T-helper 1 cell treated with Interleukin-12 subunit alpha and Interleukin-12 subunit beta and Interleukin-4 antibody, amounts not matched to agents 30 μg/mL and 1 μg/mL, for 36 hours (primary cell): ENCODE data around the gene PPP2R5A.

Source experiments
- H3K27ac Mint-ChIP-seq: one replicate; pipeline ENCODE4 v1.8.0; 2021; ENCODE audit warnings: mild to moderate bottlenecking, mixed read lengths
- H3K27me3 Mint-ChIP-seq: one replicate; pipeline ENCODE4 v1.8.0; 2021; ENCODE audit warnings: low read depth, mixed read lengths
- H3K36me3 Mint-ChIP-seq: one replicate; pipeline ENCODE4 v1.8.0; 2021; ENCODE audit warnings: low read depth, mixed read lengths
- H3K4me1 Mint-ChIP-seq: one replicate; pipeline ENCODE4 v1.8.0; 2021; ENCODE audit warnings: low read depth, mixed read lengths
- H3K4me3 Mint-ChIP-seq: one replicate; pipeline ENCODE4 v1.8.0; 2021; ENCODE audit warnings: mild to moderate bottlenecking, moderate library complexity, mixed read lengths
- H3K9me3 Mint-ChIP-seq: one replicate; pipeline ENCODE4 v1.8.0; 2021; ENCODE audit warnings: mixed read lengths

The PPP2R5A gene

GRCh38 chr1:212256369-212256768 lies 28.8 kb upstream of the PPP2R5A start:
- no peaks in the 10 kb centered on the region for H3K9me3 Mint-ChIP-seq
- H3K4me1 Mint-ChIP-seq = peaks cover 45% of the 10 kb centered on the region
- H3K4me3 Mint-ChIP-seq = peak overlapping the region; percentile 59
- peaks cover 5% of the 10 kb centered on the region for H3K36me3 Mint-ChIP-seq
- H3K27ac Mint-ChIP-seq = peak overlapping the region; percentile 81
- no peaks in the 10 kb centered on the region for H3K27me3 Mint-ChIP-seq

GRCh38 chr1:212257157-212257556 lies 28.1 kb upstream of the PPP2R5A start:
- no peaks in the 10 kb centered on the region for H3K27me3 Mint-ChIP-seq
- peaks cover 48% of the 10 kb centered on the region for H3K4me1 Mint-ChIP-seq
- H3K36me3 Mint-ChIP-seq = peaks cover 5% of the 10 kb centered on the region
- no peak overlapping the region for H3K27ac Mint-ChIP-seq
- no peak overlapping the region for H3K4me3 Mint-ChIP-seq
- H3K9me3 Mint-ChIP-seq = no peaks in the 10 kb centered on the region

- peaks cover 5% of the 10 kb centered on the region for H3K36me3 Mint-ChIP-seq
- no peak overlapping the region for H3K27ac Mint-ChIP-seq
- H3K4me1 Mint-ChIP-seq = peaks cover 42% of the 10 kb centered on the region
- H3K27me3 Mint-ChIP-seq = no peaks in the 10 kb centered on the region
- no peaks in the 10 kb centered on the region for H3K9me3 Mint-ChIP-seq
- H3K4me3 Mint-ChIP-seq = no peak overlapping the region
Measured at GRCh38 chr1:212259693-212260480, 25.3 kb upstream of the PPP2R5A start.

GRCh38 chr1:212260557-212261355 lies 24.5 kb upstream of the PPP2R5A start:
- Mint-ChIP-seq H3K36me3 (peaks cover 5% of the 10 kb centered on the region), H3K27ac (peak overlapping the region; percentile 69), H3K27me3 (no peaks in the 10 kb centered on the region), H3K4me1 (peaks cover 36% of the 10 kb centered on the region), H3K9me3 (no peaks in the 10 kb centered on the region), H3K4me3 (no peak overlapping the region)

- H3K4me3 Mint-ChIP-seq = no peak overlapping the region
- H3K9me3 Mint-ChIP-seq = no peaks in the 10 kb centered on the region
- no peaks in the 10 kb centered on the region for H3K27me3 Mint-ChIP-seq
- H3K36me3 Mint-ChIP-seq = peaks cover 5% of the 10 kb centered on the region
- H3K27ac Mint-ChIP-seq = peak overlapping the region; percentile 69
- H3K4me1 Mint-ChIP-seq = peaks cover 29% of the 10 kb centered on the region
Measured at GRCh38 chr1:212261361-212261929, 23.8 kb upstream of the PPP2R5A start.

GRCh38 chr1:212267017-212267416 lies 18.2 kb upstream of the PPP2R5A start:
- Mint-ChIP-seq H3K27ac (no peak overlapping the region), H3K4me1 (peaks cover 2% of the 10 kb centered on the region), H3K9me3 (no peaks in the 10 kb centered on the region), H3K36me3 (peaks cover 2% of the 10 kb centered on the region), H3K4me3 (no peak overlapping the region), H3K27me3 (peaks cover 16% of the 10 kb centered on the region)

GRCh38 chr1:212267460-212267859 lies 17.8 kb upstream of the PPP2R5A start:
- no peaks in the 10 kb centered on the region for H3K9me3 Mint-ChIP-seq
- H3K27ac Mint-ChIP-seq = no peak overlapping the region
- H3K4me1 Mint-ChIP-seq = no peaks in the 10 kb centered on the region
- no peak overlapping the region for H3K4me3 Mint-ChIP-seq
- H3K36me3 Mint-ChIP-seq = peaks cover 2% of the 10 kb centered on the region
- peaks cover 16% of the 10 kb centered on the region for H3K27me3 Mint-ChIP-seq

GRCh38 chr1:212269306-212269705 lies 15.9 kb upstream of the PPP2R5A start:
- Mint-ChIP-seq H3K4me3 (no peak overlapping the region), H3K27ac (no peak overlapping the region), H3K9me3 (no peaks in the 10 kb centered on the region), H3K4me1 (no peaks in the 10 kb centered on the region), H3K36me3 (peaks cover 2% of the 10 kb centered on the region), H3K27me3 (peaks cover 16% of the 10 kb centered on the region)

- Mint-ChIP-seq H3K36me3 (peaks cover 2% of the 10 kb centered on the region), H3K27me3 (peaks cover 16% of the 10 kb centered on the region), H3K4me1 (no peaks in the 10 kb centered on the region), H3K27ac (no peak overlapping the region), H3K9me3 (no peaks in the 10 kb centered on the region), H3K4me3 (no peak overlapping the region)
Measured at GRCh38 chr1:212270564-212270963, 14.6 kb upstream of the PPP2R5A start.

GRCh38 chr1:212271234-212271633 lies 14.0 kb upstream of the PPP2R5A start:
- Mint-ChIP-seq H3K4me1 (no peaks in the 10 kb centered on the region), H3K27ac (no peak overlapping the region), H3K36me3 (peaks cover 2% of the 10 kb centered on the region), H3K27me3 (peaks cover 16% of the 10 kb centered on the region), H3K4me3 (no peak overlapping the region), H3K9me3 (no peaks in the 10 kb centered on the region)

- H3K9me3 Mint-ChIP-seq = no peaks in the 10 kb centered on the region
- H3K4me3 Mint-ChIP-seq = no peak overlapping the region
- peaks cover 2% of the 10 kb centered on the region for H3K36me3 Mint-ChIP-seq
- no peak overlapping the region for H3K27ac Mint-ChIP-seq
- no peaks in the 10 kb centered on the region for H3K4me1 Mint-ChIP-seq
- peaks cover 21% of the 10 kb centered on the region for H3K27me3 Mint-ChIP-seq
Measured at GRCh38 chr1:212271823-212272485, 13.3 kb upstream of the PPP2R5A start.

- Mint-ChIP-seq H3K4me3 (no peak overlapping the region), H3K9me3 (no peaks in the 10 kb centered on the region), H3K27me3 (peaks cover 5% of the 10 kb centered on the region), H3K4me1 (peaks cover 13% of the 10 kb centered on the region), H3K27ac (no peak overlapping the region), H3K36me3 (peaks cover 3% of the 10 kb centered on the region)
Measured at GRCh38 chr1:212281590-212281989, 3.6 kb upstream of the PPP2R5A start.

GRCh38 chr1:212283741-212284140 lies 1.5 kb upstream of the PPP2R5A start:
- Mint-ChIP-seq H3K27ac (peak overlapping the region; percentile 99), H3K9me3 (no peaks in the 10 kb centered on the region), H3K27me3 (no peaks in the 10 kb centered on the region), H3K4me3 (peak overlapping the region; percentile 95), H3K4me1 (peaks cover 20% of the 10 kb centered on the region), H3K36me3 (peaks cover 5% of the 10 kb centered on the region)

GRCh38 chr1:212284332-212284743 lies 872 bp upstream of the PPP2R5A start:
- H3K4me1 Mint-ChIP-seq = peaks cover 22% of the 10 kb centered on the region
- peak overlapping the region; percentile 95 for H3K4me3 Mint-ChIP-seq
- H3K27ac Mint-ChIP-seq = peak overlapping the region; percentile 99
- no peaks in the 10 kb centered on the region for H3K9me3 Mint-ChIP-seq
- H3K27me3 Mint-ChIP-seq = no peaks in the 10 kb centered on the region
- H3K36me3 Mint-ChIP-seq = peaks cover 8% of the 10 kb centered on the region
